GM23338 (cell line): Measurements from ENCODE around the gene MINDY1.

Experiments
- JUNB ChIP-seq: IDR thresholded peaks from one replicate; pipeline ENCODE4 v1.6.1; 2016; ENCODE audit warnings: antibody characterized with exemption; ENCODE audit not compliant: unreplicated experiment
- POLR2AphosphoS5 ChIP-seq: IDR thresholded peaks from 2 replicates; pipeline ENCODE4 v1.6.1; 2016; ENCODE audit warnings: antibody characterized with exemption, low read depth
- TF ChIP-seq, protein P1 (sequence below), 2 experiments: fragments of 200-600 bp in 1 of 2; sonication (generic) in 1 of 2; conservative IDR thresholded peaks; 2 replicates each; pipeline versions ENCODE4 v1.5.1 to v1.6.1; 2016 to 2017; ENCODE audit warnings: antibody characterized with exemption in 2 of 2, low read depth in 2 of 2, mild to moderate bottlenecking in 2 of 2, moderate library complexity in 1 of 2

DNA sequence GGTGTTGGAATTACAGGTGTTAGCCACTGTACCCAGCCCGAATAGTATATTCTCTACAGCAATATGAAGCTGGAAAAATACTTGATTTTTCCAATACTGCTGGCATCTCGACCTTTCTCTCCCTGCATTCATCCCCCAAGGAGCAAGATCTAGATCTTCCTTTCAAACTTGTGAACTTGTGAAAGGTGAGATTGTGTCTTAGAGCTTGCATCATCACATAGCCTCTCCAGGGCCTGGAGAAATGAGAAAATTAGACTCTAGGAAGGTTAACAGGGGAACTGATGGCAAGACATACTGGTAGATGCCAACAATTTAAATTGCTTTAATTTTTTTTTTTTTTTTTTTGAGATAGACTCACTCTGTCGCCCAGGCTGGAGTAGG is 3.6 kb upstream of the MINDY1 start:
- TF ChIP-seq, protein P1, sequence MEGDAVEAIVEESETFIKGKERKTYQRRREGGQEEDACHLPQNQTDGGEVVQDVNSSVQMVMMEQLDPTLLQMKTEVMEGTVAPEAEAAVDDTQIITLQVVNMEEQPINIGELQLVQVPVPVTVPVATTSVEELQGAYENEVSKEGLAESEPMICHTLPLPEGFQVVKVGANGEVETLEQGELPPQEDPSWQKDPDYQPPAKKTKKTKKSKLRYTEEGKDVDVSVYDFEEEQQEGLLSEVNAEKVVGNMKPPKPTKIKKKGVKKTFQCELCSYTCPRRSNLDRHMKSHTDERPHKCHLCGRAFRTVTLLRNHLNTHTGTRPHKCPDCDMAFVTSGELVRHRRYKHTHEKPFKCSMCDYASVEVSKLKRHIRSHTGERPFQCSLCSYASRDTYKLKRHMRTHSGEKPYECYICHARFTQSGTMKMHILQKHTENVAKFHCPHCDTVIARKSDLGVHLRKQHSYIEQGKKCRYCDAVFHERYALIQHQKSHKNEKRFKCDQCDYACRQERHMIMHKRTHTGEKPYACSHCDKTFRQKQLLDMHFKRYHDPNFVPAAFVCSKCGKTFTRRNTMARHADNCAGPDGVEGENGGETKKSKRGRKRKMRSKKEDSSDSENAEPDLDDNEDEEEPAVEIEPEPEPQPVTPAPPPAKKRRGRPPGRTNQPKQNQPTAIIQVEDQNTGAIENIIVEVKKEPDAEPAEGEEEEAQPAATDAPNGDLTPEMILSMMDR (conservative IDR thresholded peaks at IDR 0.05; ENCODE audit: low read depth in 2 of 2) = no peak
- TF ChIP-seq POLR2AphosphoS5 (no peak), JUNB (no peak)
